ENCODE measurements around the gene FBXL3. TPM values are rescaled to one million over a fixed set of nuclear protein-coding genes. Genes with fewer than 3 reads are reported as not detected.

Gene FBXL3
- total RNA-seq, 5 donors from 2014 or later (not counting 1 experiment from before 2014, with no cell fraction given): 58.6 to 89.1 (median 80.0) TPM

DNA sequence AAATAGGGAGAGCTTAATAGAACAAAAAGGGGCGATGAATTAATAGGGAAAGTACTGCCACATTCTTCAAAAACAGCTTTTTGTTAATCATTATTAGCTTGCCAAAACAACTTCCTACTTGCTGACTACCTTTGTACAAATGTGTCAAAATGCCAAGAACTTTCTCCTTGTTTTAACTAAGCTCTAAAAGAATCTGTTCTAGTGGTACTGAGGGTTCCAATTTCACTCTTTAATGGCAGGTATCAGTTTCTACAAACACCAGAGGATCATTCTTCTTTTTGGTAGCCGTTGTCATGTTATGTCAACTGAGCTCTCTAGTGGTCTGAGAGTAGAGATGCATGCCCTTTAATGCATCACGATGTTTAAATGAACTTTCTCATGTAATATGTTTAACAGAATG lies 29.4 kb upstream of the FBXL3 start:
- no CpG with 5 or more reads among the region's 3 CpGs for WGBS (ENCODE audit: insufficient coverage)
- ChIA-PET CTCF (no interaction called here), POLR2A (interaction anchor here in 1 of 2 donors (0.6 kb wide), 1 partner anchor 125 kb away, joined by 4 read pairs; no protein-coding TSS in a partner anchor)
- peaks cover 50% of the 10 kb centered on the region for H3K36me3 Mint-ChIP-seq
- ATAC-seq (replicated peaks in 1 of 4) (no peak), DNase-seq (no peak)
- no peaks in the 10 kb centered on the region for H3K27me3 ChIP-seq (replicated peaks in 1 of 2; ENCODE audit: control insufficient read depth in 2 of 2, extremely low read depth in 1 of 2, insufficient read depth in 2 of 2, low read length in 1 of 2)
- no peak overlapping the region for H3K4me3 ChIP-seq (ENCODE audit: control insufficient read depth in 1 of 2, extremely low read depth in 1 of 2, low read length in 1 of 2)
- no peaks in the 10 kb centered on the region for H3K4me1 ChIP-seq (ENCODE audit: control insufficient read depth in 1 of 2, extremely low read depth in 1 of 2, insufficient read depth in 2 of 2, low read length in 2 of 2)
- H3K27me3 Mint-ChIP-seq: no peaks in the 10 kb centered on the region
- no peak overlapping the region for H3K4me3 Mint-ChIP-seq
- H3K27ac ChIP-seq (ENCODE audit: low read length): no peak overlapping the region
- H3K4me1 Mint-ChIP-seq: peaks cover 0 to 5% (median 0%) of the 10 kb centered on the region in 3 donors
- H3K36me3 ChIP-seq (ENCODE audit: control insufficient read depth in 2 of 2, extremely low read depth in 1 of 2, insufficient read depth in 1 of 2, low read length in 1 of 2): peaks cover 0 to 81% of the 10 kb centered on the region in 2 donors
- H3K9me3 ChIP-seq: no peaks in the 10 kb centered on the region
- H3K27ac Mint-ChIP-seq: no peak overlapping the region
- no peaks in the 10 kb centered on the region for H3K9me3 Mint-ChIP-seq

DNA sequence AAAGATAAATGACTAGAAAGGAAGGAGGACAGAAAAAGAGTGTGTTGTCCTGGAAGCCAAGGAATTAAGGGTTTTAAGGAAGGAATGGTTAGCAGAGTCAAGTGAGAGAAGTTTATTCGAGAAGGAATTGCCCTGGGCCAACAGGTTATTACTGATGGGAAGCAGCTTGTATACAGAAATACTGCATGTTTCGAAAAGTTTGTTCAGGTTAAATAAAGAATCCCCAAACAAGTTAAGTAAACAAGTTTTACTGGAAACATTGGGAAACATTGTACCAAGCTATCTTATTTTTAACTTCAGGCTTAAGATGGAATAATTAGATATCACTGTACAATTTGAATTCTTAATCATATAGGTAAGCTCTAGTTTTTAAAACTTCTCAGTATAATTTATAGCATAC lies 28.2 kb upstream of the FBXL3 start:
- no peak overlapping the region for H3K4me3 ChIP-seq (ENCODE audit: control insufficient read depth in 1 of 2, extremely low read depth in 1 of 2, low read length in 1 of 2)
- no peaks in the 10 kb centered on the region for H3K27me3 Mint-ChIP-seq
- no peak overlapping the region for H3K4me3 Mint-ChIP-seq
- H3K27ac Mint-ChIP-seq: peak overlapping the region in 1 of 2 donors; percentile 26
- no peak overlapping the region for H3K27ac ChIP-seq (ENCODE audit: low read length)
- DNase-seq (no peak), ATAC-seq (replicated peaks in 1 of 4) (no peak)
- 100% methylated on average over 1 of the region's 2 CpGs for WGBS (ENCODE audit: insufficient coverage)
- peaks cover 0 to 82% of the 10 kb centered on the region in 2 donors for H3K36me3 ChIP-seq (ENCODE audit: control insufficient read depth in 2 of 2, extremely low read depth in 1 of 2, insufficient read depth in 1 of 2, low read length in 1 of 2)
- peaks cover 56% of the 10 kb centered on the region for H3K36me3 Mint-ChIP-seq
- no peaks in the 10 kb centered on the region for H3K27me3 ChIP-seq (replicated peaks in 1 of 2; ENCODE audit: control insufficient read depth in 2 of 2, extremely low read depth in 1 of 2, insufficient read depth in 2 of 2, low read length in 1 of 2)
- ChIA-PET POLR2A (interaction anchor here (0.6 kb wide), 2 partner anchors 39 to 1358 kb away, joined by 6 to 7 read pairs; no protein-coding TSS in a partner anchor), CTCF (interaction anchor here in 1 of 2 donors (0.7 kb wide), 1 partner anchor 50 kb away, joined by 3 read pairs; no protein-coding TSS in a partner anchor)
- H3K4me1 Mint-ChIP-seq: peaks cover 0 to 5% (median 0%) of the 10 kb centered on the region in 3 donors
- H3K9me3 Mint-ChIP-seq: no peaks in the 10 kb centered on the region
- no peaks in the 10 kb centered on the region for H3K9me3 ChIP-seq
- H3K4me1 ChIP-seq (ENCODE audit: control insufficient read depth in 1 of 2, extremely low read depth in 1 of 2, insufficient read depth in 2 of 2, low read length in 2 of 2): no peaks in the 10 kb centered on the region

DNA sequence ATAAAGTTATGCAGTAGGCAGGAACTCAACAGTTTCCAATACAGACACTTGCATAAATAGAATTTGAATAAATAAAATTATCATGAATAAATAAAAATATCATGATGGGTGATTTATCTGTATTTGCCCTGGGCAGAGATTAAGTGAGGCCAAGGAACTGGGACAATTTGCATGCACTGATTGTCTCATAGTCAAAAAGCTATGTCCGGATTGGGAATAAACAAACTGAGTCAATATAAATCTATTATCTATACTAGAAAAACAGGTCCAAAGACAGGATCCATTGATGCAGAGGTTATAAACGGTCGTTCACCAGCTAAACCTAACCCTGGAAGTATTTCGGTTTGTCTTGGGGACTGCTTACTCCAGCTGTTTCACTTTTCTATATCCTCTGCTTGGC lies 26.2 kb upstream of the FBXL3 start:
- DNase-seq (no peak), ATAC-seq (replicated peaks in 1 of 4) (no peak)
- no peaks in the 10 kb centered on the region for H3K27me3 ChIP-seq (replicated peaks in 1 of 2; ENCODE audit: control insufficient read depth in 2 of 2, extremely low read depth in 1 of 2, insufficient read depth in 2 of 2, low read length in 1 of 2)
- H3K27me3 Mint-ChIP-seq: no peaks in the 10 kb centered on the region
- H3K4me3 ChIP-seq (ENCODE audit: control insufficient read depth in 1 of 2, extremely low read depth in 1 of 2, low read length in 1 of 2): no peak overlapping the region
- WGBS (ENCODE audit: insufficient coverage): 40% methylated on average over 2 of the region's 4 CpGs
- no peak overlapping the region for H3K4me3 Mint-ChIP-seq
- peaks cover 0 to 11% (median 0%) of the 10 kb centered on the region in 3 donors for H3K4me1 Mint-ChIP-seq
- ChIA-PET CTCF (interaction anchor here in 1 of 2 donors (0.6 kb wide), 1 partner anchor 27 kb away, joined by 4 read pairs; no protein-coding TSS in a partner anchor), POLR2A (interaction anchor here in 1 of 2 donors (0.6 kb wide), 1 partner anchor 84 kb away, joined by 4 read pairs; no protein-coding TSS in a partner anchor)
- H3K36me3 Mint-ChIP-seq: peaks cover 69% of the 10 kb centered on the region
- H3K27ac Mint-ChIP-seq: no peak overlapping the region
- peaks cover 8 to 90% of the 10 kb centered on the region in 2 donors for H3K36me3 ChIP-seq (ENCODE audit: control insufficient read depth in 2 of 2, extremely low read depth in 1 of 2, insufficient read depth in 1 of 2, low read length in 1 of 2)
- H3K4me1 ChIP-seq (ENCODE audit: control insufficient read depth in 1 of 2, extremely low read depth in 1 of 2, insufficient read depth in 2 of 2, low read length in 2 of 2): no peaks in the 10 kb centered on the region
- no peak overlapping the region for H3K27ac ChIP-seq (ENCODE audit: low read length)
- H3K9me3 Mint-ChIP-seq: no peaks in the 10 kb centered on the region
- H3K9me3 ChIP-seq: no peaks in the 10 kb centered on the region

DNA sequence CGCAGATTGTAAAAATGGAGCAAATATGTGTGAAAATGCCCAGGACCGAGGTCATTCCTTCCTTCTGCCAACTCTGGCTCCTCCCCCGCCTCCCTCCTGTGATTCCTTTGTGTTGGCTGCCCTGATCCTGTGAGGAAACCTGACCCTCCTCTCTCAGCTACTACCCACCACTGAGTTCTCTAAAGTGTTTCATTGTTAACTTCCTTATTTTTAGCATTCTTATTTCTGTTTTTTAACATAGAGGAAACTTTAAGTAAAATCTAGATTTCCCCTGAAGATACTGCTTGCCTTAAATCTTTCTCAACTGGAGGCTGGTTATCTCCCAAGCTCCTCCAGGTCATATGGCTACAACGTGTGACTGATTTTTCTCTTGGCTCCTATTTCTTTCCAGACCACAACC lies 21.7 kb upstream of the FBXL3 start:
- H3K27ac ChIP-seq (ENCODE audit: low read length): no peak overlapping the region
- WGBS (ENCODE audit: insufficient coverage): 87% methylated on average over 1 of the region's 4 CpGs
- no peaks in the 10 kb centered on the region for H3K9me3 Mint-ChIP-seq

DNA sequence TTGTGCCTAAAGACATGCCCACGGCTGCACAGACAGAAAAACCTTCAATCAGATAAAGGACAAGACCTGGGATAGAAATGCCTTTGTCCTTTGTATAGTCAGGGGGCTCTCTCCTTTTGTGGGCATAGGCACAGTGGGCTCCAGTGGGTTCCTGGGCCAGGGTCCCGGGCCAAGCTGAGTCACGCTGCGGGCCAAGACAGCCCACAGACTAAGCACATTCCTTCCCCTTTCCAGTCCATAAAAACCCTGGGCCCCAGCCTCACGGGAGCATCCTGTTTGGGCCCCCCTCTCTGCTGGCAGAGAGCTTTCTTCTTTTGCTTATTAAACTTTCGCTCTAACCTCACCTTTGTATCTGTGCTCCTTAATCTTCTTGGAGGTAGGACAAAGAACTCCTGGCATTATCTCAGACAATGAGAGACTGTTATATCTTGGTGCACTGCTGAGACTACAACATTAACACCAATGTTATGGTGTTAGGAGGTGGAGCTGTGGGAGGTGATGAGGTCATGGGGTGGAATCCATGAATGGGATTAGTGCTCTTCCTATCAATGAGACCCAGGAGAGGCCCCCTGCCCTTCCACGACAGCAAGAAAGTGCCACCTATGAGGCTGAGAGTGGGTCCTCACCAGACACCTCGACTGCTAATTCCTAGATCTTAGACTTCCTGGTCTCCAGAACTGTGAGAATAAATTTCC lies 20.8 kb upstream of the FBXL3 start:
- WGBS (ENCODE audit: insufficient coverage): 100% methylated on average over 1 of the region's 8 CpGs
- no peak overlapping the region for H3K4me3 ChIP-seq (ENCODE audit: control insufficient read depth in 1 of 2, extremely low read depth in 1 of 2, low read length in 1 of 2)
- CTCF ChIA-PET: interaction anchor here in 1 of 2 donors (0.5 kb wide), 1 partner anchor 1736 kb away, joined by 3 read pairs; no protein-coding TSS in a partner anchor
- Mint-ChIP-seq H3K4me3 (no peak overlapping the region), H3K27ac (no peak overlapping the region), H3K9me3 (no peaks in the 10 kb centered on the region), H3K36me3 (peaks cover 64% of the 10 kb centered on the region), H3K27me3 (no peaks in the 10 kb centered on the region), H3K4me1 (peaks cover 4 to 11% (median 5%) of the 10 kb centered on the region in 3 donors)
- no peak for DNase-seq
- H3K27ac ChIP-seq (ENCODE audit: low read length): no peak overlapping the region
- POLR2A ChIA-PET: no interaction called here
- no peaks in the 10 kb centered on the region for H3K4me1 ChIP-seq (ENCODE audit: control insufficient read depth in 1 of 2, extremely low read depth in 1 of 2, insufficient read depth in 2 of 2, low read length in 2 of 2)
- no peaks in the 10 kb centered on the region for H3K9me3 ChIP-seq
- H3K36me3 ChIP-seq (ENCODE audit: control insufficient read depth in 2 of 2, extremely low read depth in 1 of 2, insufficient read depth in 1 of 2, low read length in 1 of 2): peaks cover 10 to 68% of the 10 kb centered on the region in 2 donors
- no peak for ATAC-seq (replicated peaks in 1 of 4)
- H3K27me3 ChIP-seq (replicated peaks in 1 of 2; ENCODE audit: control insufficient read depth in 2 of 2, extremely low read depth in 1 of 2, insufficient read depth in 2 of 2, low read length in 1 of 2): no peaks in the 10 kb centered on the region

More for the DNA sequence above, 21.7 kb upstream of the FBXL3 start:
- Mint-ChIP-seq H3K36me3 (peaks cover 62% of the 10 kb centered on the region), H3K4me1 (peaks cover 0 to 11% (median 0%) of the 10 kb centered on the region in 3 donors), H3K4me3 (no peak overlapping the region), H3K27me3 (no peaks in the 10 kb centered on the region), H3K27ac (peak overlapping the region; percentile 32 to 59)
- ATAC-seq (replicated peaks in 1 of 4) (no peak), DNase-seq (no peak)
- Histone ChIP-seq H3K36me3 (ENCODE audit: control insufficient read depth in 2 of 2, extremely low read depth in 1 of 2, insufficient read depth in 1 of 2, low read length in 1 of 2) (peaks cover 10 to 76% of the 10 kb centered on the region in 2 donors), H3K4me3 (ENCODE audit: control insufficient read depth in 1 of 2, extremely low read depth in 1 of 2, low read length in 1 of 2) (no peak overlapping the region), H3K4me1 (ENCODE audit: control insufficient read depth in 1 of 2, extremely low read depth in 1 of 2, insufficient read depth in 2 of 2, low read length in 2 of 2) (no peaks in the 10 kb centered on the region), H3K27me3 (replicated peaks in 1 of 2; ENCODE audit: control insufficient read depth in 2 of 2, extremely low read depth in 1 of 2, insufficient read depth in 2 of 2, low read length in 1 of 2) (no peaks in the 10 kb centered on the region), H3K9me3 (no peaks in the 10 kb centered on the region)
- POLR2A ChIA-PET: no interaction called here
- CTCF ChIA-PET: interaction anchor here in 1 of 2 donors (0.5 kb wide), 1 partner anchor 30 kb away, joined by 5 read pairs; no protein-coding TSS in a partner anchor

DNA sequence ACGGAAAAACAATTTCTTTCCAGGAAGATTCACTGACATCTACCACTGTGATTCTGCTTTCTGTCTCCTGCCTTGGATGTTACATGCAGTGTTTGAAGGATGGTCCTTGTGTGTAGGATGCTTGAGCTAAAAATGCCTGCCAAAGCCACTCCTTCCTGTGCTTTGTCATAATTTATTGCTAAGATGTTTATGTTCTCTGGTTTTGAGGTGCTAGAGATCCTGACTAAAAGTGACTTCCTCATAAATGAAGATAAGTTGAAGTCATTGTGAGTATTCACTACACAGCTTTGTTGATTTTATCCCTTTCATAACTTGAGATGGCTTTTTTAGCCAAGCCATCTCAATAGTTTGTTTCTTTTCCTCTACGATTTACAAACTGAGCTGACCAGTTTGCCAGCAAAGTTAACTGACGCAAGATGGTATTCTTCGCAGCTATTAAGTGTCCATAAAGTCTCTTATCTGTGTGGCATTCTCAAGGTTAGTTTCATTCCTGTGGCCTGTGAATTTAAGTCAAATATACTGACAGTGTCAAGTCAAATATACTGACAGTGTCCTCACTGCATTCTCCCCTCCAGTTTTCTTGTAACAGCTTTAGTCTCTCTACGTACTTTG lies 15.7 kb upstream of the FBXL3 start:
- Mint-ChIP-seq H3K4me1 (peaks cover 4 to 7% (median 4%) of the 10 kb centered on the region in 3 donors), H3K4me3 (no peak overlapping the region), H3K36me3 (peaks cover 25% of the 10 kb centered on the region), H3K27ac (peak overlapping the region in 1 of 2 donors; percentile 79), H3K27me3 (no peaks in the 10 kb centered on the region), H3K9me3 (no peaks in the 10 kb centered on the region)
- Histone ChIP-seq H3K4me3 (ENCODE audit: control insufficient read depth in 1 of 2, extremely low read depth in 1 of 2, low read length in 1 of 2) (no peak overlapping the region), H3K4me1 (ENCODE audit: control insufficient read depth in 1 of 2, extremely low read depth in 1 of 2, insufficient read depth in 2 of 2, low read length in 2 of 2) (no peaks in the 10 kb centered on the region), H3K27ac (ENCODE audit: low read length) (no peak overlapping the region), H3K9me3 (no peaks in the 10 kb centered on the region), H3K27me3 (replicated peaks in 1 of 2; ENCODE audit: control insufficient read depth in 2 of 2, extremely low read depth in 1 of 2, insufficient read depth in 2 of 2, low read length in 1 of 2) (no peaks in the 10 kb centered on the region), H3K36me3 (ENCODE audit: control insufficient read depth in 2 of 2, extremely low read depth in 1 of 2, insufficient read depth in 1 of 2, low read length in 1 of 2) (peaks cover 2 to 22% of the 10 kb centered on the region in 2 donors)
- 86% methylated on average over 1 of the region's 5 CpGs for WGBS (ENCODE audit: insufficient coverage)
- POLR2A ChIA-PET: interaction anchor here in 1 of 2 donors (0.7 kb wide), 1 partner anchor 163 kb away, joined by 7 read pairs; no protein-coding TSS in a partner anchor
- peak in 1 of 4 experiments; percentile 12 for ATAC-seq (replicated peaks in 1 of 4)
- DNase-seq: no peak
- CTCF ChIA-PET: no interaction called here
